AG08395 (cell line): ENCODE data around the gene ADGRB2.

ENCODE experiments used
- DNase-seq: peaks from one replicate; pipeline ENCODE4 v3.0.0; 2012; ENCODE audit warnings: mixed read lengths, low spot score

ADGRB2 gene

GRCh38 chr1:31795801-31796621 is 31.9 kb upstream of the ADGRB2 start:
- peak; percentile 79 for DNase-seq

- no peak for DNase-seq
Observed at GRCh38 chr1:31795096-31795675, 31.0 kb upstream of the ADGRB2 start.

- DNase-seq: no peak
Observed at GRCh38 chr1:31793586-31794285, 29.6 kb upstream of the ADGRB2 start.

DNA sequence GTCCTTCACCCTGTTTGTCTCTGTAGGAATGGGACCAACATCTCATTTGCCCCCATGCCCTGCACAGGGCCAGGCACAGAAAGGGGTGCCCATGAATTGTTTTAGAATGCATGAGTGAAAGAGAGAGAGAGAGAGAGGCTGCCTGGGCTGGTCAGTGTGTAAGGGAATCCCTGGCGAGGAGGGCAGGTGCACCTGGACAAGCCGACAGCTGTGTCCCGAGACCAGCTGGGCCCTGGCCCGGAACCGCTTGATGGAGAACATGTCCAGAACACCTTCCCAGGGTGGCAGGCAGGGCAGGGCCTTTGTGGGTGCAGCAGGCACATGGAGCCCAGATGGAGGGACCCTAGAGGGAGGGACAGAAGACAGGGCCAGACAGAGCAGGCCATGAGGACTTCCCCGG is 28.9 kb upstream of the ADGRB2 start:
- no peak for DNase-seq

DNA sequence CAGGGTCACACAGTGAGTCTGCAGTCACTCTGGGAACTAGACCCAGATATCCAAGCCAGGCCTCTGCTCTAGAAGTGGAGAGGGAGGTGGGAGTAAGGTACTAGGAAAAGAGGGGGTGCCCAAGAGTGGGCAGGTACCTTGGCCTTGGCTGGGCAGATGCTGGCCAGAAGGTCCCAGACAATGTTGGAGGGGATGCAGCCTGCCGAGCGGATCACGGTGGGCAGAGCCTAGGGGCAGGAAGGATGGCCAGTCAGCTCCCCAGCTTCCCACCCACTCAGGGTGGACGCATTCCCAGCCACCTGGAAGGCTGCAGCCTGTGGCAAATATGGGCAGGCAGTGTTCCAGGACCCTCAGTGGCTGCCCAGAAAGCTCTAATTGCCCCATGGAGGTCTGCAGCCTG is 28.4 kb upstream of the ADGRB2 start:
- DNase-seq: no peak

GRCh38 chr1:31792116-31792515 is 28.0 kb upstream of the ADGRB2 start:
- no peak for DNase-seq

DNA sequence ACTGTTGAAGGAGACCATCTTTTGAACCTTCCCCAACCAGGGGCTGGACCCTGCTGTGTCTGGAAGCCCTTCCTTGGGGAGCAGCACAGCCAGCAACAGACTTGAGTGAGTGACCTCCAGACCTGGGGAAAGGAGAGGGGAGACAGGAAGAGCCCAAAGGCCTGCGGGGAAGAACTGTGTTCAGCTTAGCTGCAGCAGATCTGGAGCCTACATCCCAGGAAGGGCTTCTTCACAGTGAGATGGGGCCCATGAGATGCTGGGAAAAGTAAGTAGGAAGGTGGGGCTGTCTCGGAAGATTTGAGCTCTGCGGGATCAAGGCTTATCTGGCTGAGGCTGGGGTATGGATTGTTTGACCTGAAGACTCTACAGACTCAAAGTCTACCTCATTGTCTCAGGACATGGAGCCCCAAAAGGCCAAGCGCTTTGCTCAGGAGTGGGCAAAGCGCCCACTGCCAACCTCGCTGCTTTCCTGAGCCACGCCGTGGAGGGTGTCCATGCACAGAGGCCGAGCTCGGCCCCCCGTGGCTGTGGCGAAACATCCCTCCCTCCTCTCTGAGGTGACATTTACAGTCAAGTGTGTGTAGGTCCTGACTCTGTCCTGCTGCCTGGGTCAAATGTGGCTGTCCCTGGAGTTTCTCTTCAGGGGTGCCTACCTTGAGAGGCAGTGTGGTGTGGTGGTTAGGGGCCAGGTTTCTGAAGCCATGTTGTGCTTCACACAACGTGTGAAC is 27.2 kb upstream of the ADGRB2 start:
- DNase-seq: no peak

GRCh38 chr1:31790641-31791091 is 26.5 kb upstream of the ADGRB2 start:
- DNase-seq: no peak

DNA sequence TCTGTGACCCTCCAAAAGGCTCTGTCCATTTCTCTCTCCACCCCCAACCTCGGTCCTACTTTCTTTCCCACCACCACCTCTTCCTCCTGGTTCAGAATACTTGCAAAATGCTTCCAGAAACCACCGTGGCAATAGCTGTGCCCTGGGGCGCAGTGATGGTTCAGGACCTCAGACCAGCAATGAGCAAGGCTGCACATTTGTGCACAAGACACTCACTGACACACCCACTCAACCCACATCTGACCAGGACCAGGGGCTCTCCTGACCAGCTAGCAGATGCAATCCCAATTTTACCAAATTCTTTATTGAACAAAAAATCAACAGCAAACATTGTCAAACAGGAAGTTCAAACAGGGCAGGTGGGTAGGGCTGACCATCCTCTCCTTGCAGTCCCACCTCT is 26.0 kb upstream of the ADGRB2 start:
- DNase-seq: no peak

- DNase-seq: peak; percentile 95
Observed at GRCh38 chr1:31789259-31790065, 25.3 kb upstream of the ADGRB2 start.

GRCh38 chr1:31788825-31789256 is 24.7 kb upstream of the ADGRB2 start:
- DNase-seq: peak; percentile 52

- DNase-seq: peak; percentile 96
Observed at GRCh38 chr1:31788138-31788824, 24.1 kb upstream of the ADGRB2 start.

DNA sequence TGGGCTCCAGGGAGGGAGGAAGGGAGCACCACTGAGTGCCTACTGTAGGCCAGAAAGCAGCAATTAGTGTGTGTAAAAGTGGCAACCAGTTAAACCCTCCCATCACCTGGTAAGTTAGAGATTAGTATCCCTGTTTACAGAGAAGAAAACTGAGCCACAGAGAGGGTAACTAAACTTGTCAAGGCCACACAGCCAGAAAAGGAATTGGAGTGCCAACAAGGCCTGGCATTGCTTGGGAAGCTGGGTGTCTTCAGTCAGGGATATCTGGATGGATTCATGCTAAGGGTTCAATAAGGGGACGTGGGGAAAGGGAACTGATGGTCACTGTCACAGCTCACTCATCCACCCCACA is 23.6 kb upstream of the ADGRB2 start:
- DNase-seq: no peak

DNA sequence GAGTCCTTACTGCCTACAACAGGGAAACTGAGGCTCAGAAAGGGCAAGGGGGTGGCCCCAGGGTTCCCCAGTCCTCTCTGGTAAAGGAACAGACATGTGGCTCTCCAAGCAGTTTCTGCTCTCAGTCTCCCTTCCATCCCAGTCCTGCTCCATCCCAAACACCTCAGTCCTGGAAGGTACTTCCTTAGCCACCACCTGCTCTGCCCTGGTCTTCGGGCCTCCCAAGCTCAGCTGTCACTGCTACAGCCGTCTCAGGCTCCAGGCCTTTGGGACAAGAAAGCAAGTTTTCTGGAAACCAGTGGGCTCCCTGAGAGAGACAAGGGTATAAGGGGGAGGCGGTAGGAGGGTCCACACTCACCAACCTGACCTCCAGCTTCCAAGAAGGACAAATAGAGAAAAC is 23.1 kb upstream of the ADGRB2 start:
- DNase-seq: no peak

GRCh38 chr1:31786366-31787060 is 22.4 kb upstream of the ADGRB2 start:
- DNase-seq: no peak

- DNase-seq: no peak
Observed at GRCh38 chr1:31785947-31786290, 21.8 kb upstream of the ADGRB2 start.

DNA sequence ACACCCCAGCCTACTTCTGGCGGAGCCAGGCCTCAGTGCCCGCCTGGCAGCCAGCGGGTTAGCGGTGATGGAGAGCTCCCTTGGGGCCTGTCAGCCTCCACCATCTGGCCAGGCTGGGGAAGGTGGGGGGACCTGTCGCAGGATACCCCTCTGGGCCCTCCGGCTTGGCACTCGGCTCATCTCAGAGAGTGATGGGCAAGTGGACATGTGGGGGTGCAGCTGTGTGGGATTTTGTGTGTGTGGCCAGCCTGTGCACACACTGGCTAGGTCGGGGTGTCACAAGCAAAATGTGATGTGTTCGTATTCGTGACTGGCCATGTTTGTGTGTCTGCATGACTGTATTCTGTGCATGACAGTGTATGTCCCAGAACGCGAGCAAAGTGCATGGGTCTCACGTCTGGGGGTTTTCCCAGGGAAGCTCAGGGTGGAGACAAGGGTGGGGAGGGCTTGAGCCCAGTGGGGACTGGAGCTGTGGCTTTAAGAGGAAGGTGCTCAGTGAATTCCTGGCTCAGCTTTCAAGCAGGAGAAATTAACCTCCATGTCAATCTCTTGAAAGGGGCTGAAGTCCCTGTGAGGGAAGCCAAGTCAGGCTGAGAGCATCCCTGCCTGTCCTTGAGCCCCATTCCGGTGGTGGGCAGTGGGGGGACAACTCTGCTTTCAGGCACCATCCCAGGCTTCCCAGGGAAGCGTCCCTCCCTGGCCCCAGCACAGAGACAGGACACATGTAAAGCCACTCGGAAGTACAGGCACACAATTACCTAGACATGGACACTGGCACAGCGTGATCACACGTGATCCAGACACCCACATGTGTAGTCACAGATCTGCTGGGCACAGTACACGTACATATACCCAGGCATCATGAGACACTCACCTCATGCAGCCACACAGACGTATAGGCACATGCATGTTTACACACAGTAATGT is 21.1 kb upstream of the ADGRB2 start:
- DNase-seq: no peak

- DNase-seq: no peak
Observed at GRCh38 chr1:31784356-31785019, 20.3 kb upstream of the ADGRB2 start.

GRCh38 chr1:31783846-31784245 is 19.7 kb upstream of the ADGRB2 start:
- DNase-seq: no peak
